ENCODE results near the gene FHL2.

GRCh38 chr2:105431367-105432043 is 32.7 kb upstream of the FHL2 start:
- TF ChIP-seq OSR1 (CRISPR knock-in tag; IDR thresholded peaks at IDR 0.05), result no peak
- TF ChIP-seq PPARA (CRISPR knock-in tag; IDR thresholded peaks at IDR 0.05; ENCODE audit: borderline replicate concordance), result no peak
- TF ChIP-seq TOX (CRISPR knock-in tag; IDR thresholded peaks at IDR 0.05; ENCODE audit: borderline replicate concordance), result no peak
- no peak for TF ChIP-seq RARB (CRISPR knock-in tag; IDR thresholded peaks at IDR 0.05)
- no peak for TF ChIP-seq ZFP30 (CRISPR knock-in tag; IDR thresholded peaks at IDR 0.05)
- no peak for TF ChIP-seq ISL1 (CRISPR knock-in tag; IDR thresholded peaks at IDR 0.05)
- no peak for TF ChIP-seq CSDC2 (CRISPR knock-in tag; IDR thresholded peaks at IDR 0.05)
- no peak for TF ChIP-seq GLIS3 (CRISPR knock-in tag; IDR thresholded peaks at IDR 0.05)
